ENCODE results near the gene TACO1.

TACO1 gene

DNA sequence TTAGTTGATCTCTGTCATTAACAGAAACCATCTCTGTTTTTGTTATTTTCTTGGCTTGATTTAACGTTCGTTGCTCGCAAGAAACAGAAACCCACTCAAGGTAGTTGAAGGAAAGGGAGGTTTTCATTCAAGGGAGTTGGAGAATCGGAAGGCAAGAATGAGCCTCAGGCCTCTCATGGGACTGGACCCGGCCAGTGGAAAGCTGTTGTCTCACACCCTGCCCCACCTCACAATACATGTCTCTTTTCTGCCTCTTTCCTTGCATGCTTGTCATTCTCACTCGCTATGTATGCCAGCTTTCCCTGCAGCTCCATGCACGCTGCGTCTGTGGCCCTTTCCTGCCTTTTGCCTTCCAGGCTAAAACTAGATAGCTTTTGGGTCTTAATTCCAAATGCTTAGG is 32.1 kb upstream of the TACO1 start:
- Histone ChIP-seq H3K4me1 (ENCODE audit: low read length) (no peaks in the 10 kb centered on the region), H3K27me3 (ENCODE audit: low read depth, low read length) (no peaks in the 10 kb centered on the region), H3K9me3 (ENCODE audit: insufficient read depth, low read length) (no peaks in the 10 kb centered on the region), H4K20me1 (ENCODE audit: insufficient read depth, low read length) (peaks cover 54% of the 10 kb centered on the region), H3K9ac (ENCODE audit: low read length) (no peak overlapping the region), H3K4me2 (ENCODE audit: low read length) (no peak overlapping the region), H3K79me2 (ENCODE audit: low read length) (peaks cover 78% of the 10 kb centered on the region), H3K36me3 (replicated peaks; ENCODE audit: low read depth, low read length) (no peaks in the 10 kb centered on the region), H2AFZ (ENCODE audit: low read depth, low read length) (no peak overlapping the region), H3K27ac (ENCODE audit: low read length) (no peak overlapping the region), H3K4me3 (ENCODE audit: low read length) (no peak overlapping the region)
- no peak for TF ChIP-seq CTCF (IDR thresholded peaks at IDR 0.05; ENCODE audit: low read depth, low read length)
- no peak for TF ChIP-seq EZH2phosphoT487 (IDR thresholded peaks at IDR 0.05; ENCODE audit: low read depth)

- no peaks in the 10 kb centered on the region for H3K27me3 ChIP-seq (ENCODE audit: low read depth, low read length)
- no peaks in the 10 kb centered on the region for H3K36me3 ChIP-seq (replicated peaks; ENCODE audit: low read depth, low read length)
- peaks cover 52% of the 10 kb centered on the region for H4K20me1 ChIP-seq (ENCODE audit: insufficient read depth, low read length)
- no peak overlapping the region for H2AFZ ChIP-seq (ENCODE audit: low read depth, low read length)
- no peaks in the 10 kb centered on the region for H3K9me3 ChIP-seq (ENCODE audit: insufficient read depth, low read length)
- no peak for TF ChIP-seq EZH2phosphoT487 (IDR thresholded peaks at IDR 0.05; ENCODE audit: low read depth)
- no peak for TF ChIP-seq CTCF (IDR thresholded peaks at IDR 0.05; ENCODE audit: low read depth, low read length)
- no peak overlapping the region for H3K4me3 ChIP-seq (ENCODE audit: low read length)
- no peak overlapping the region for H3K27ac ChIP-seq (ENCODE audit: low read length)
- no peaks in the 10 kb centered on the region for H3K4me1 ChIP-seq (ENCODE audit: low read length)
- no peak overlapping the region for H3K4me2 ChIP-seq (ENCODE audit: low read length)
- peaks cover 65% of the 10 kb centered on the region for H3K79me2 ChIP-seq (ENCODE audit: low read length)
- no peak overlapping the region for H3K9ac ChIP-seq (ENCODE audit: low read length)
Observed at GRCh38 chr17:63571632-63572310, 28.9 kb upstream of the TACO1 start.

GRCh38 chr17:63573634-63574033 is 27.1 kb upstream of the TACO1 start:
- no peaks in the 10 kb centered on the region for H3K36me3 ChIP-seq (replicated peaks; ENCODE audit: low read depth, low read length)
- no peak overlapping the region for H3K9ac ChIP-seq (ENCODE audit: low read length)
- H3K79me2 ChIP-seq (ENCODE audit: low read length), result peaks cover 61% of the 10 kb centered on the region
- H2AFZ ChIP-seq (ENCODE audit: low read depth, low read length), result no peak overlapping the region
- TF ChIP-seq CTCF (IDR thresholded peaks at IDR 0.05; ENCODE audit: low read depth, low read length) (no peak), EZH2phosphoT487 (IDR thresholded peaks at IDR 0.05; ENCODE audit: low read depth) (no peak)
- no peak overlapping the region for H3K4me3 ChIP-seq (ENCODE audit: low read length)
- no peaks in the 10 kb centered on the region for H3K9me3 ChIP-seq (ENCODE audit: insufficient read depth, low read length)
- peaks cover 47% of the 10 kb centered on the region for H4K20me1 ChIP-seq (ENCODE audit: insufficient read depth, low read length)
- H3K27me3 ChIP-seq (ENCODE audit: low read depth, low read length), result no peaks in the 10 kb centered on the region
- H3K4me2 ChIP-seq (ENCODE audit: low read length), result no peak overlapping the region
- no peak overlapping the region for H3K27ac ChIP-seq (ENCODE audit: low read length)
- H3K4me1 ChIP-seq (ENCODE audit: low read length), result no peaks in the 10 kb centered on the region

DNA sequence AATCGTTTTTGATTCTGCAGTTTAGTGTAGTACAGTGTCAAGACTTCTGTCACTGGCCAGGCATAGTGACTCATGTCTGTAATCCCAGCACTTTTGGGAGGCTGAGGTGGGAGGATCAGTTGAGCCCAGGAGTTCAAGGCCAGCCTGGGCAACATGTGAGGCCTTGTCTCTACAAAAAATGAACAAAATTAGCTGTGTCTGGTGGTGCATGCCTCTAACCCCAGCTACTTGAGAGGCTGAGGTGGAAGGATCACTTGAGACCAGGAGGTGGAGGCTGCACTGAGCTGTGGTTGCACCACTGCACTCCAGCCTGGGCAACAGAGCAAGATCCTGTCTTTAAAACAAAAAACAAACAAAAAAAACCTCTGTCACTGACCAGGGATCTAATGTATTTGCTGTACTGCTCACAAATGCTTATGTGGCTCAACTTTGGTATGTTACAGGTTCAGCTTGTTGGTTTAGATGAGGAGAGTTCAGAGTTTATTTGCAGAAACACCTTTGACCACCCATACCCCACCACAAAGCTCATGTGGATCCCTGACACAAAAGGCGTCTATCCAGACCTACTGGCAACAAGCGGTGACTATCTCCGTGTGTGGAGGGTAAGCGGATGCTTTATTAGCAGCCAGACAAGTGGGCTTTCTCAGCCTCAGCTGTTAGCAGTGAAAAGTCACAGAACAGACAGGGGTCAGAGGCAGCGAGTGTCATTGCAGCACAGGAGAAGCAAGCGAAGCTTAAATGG is 22.5 kb upstream of the TACO1 start:
- H3K4me3 ChIP-seq (ENCODE audit: low read length), result no peak overlapping the region
- H2AFZ ChIP-seq (ENCODE audit: low read depth, low read length), result no peak overlapping the region
- H4K20me1 ChIP-seq (ENCODE audit: insufficient read depth, low read length), result peaks cover 23% of the 10 kb centered on the region
- H3K36me3 ChIP-seq (replicated peaks; ENCODE audit: low read depth, low read length), result peaks cover 29% of the 10 kb centered on the region
- H3K27me3 ChIP-seq (ENCODE audit: low read depth, low read length), result no peaks in the 10 kb centered on the region
- no peak overlapping the region for H3K9ac ChIP-seq (ENCODE audit: low read length)
- no peak overlapping the region for H3K27ac ChIP-seq (ENCODE audit: low read length)
- no peaks in the 10 kb centered on the region for H3K9me3 ChIP-seq (ENCODE audit: insufficient read depth, low read length)
- H3K4me2 ChIP-seq (ENCODE audit: low read length), result no peak overlapping the region
- no peaks in the 10 kb centered on the region for H3K4me1 ChIP-seq (ENCODE audit: low read length)
- peaks cover 28% of the 10 kb centered on the region for H3K79me2 ChIP-seq (ENCODE audit: low read length)
- TF ChIP-seq EZH2phosphoT487 (IDR thresholded peaks at IDR 0.05; ENCODE audit: low read depth) (no peak), CTCF (IDR thresholded peaks at IDR 0.05; ENCODE audit: low read depth, low read length) (no peak)
